Measurements from ENCODE around the gene PELI2.

PELI2 gene

GRCh38 chr14:56117765-56118610 lies at the start of gene PELI2:
TSS of gene PELI2 (plus strand) at chr14:56118411. CDS start at chr14:56118661, 250 bp downstream.
- DNase-seq (ENCODE audit: low read depth), result peak; percentile 59

- DNase-seq (ENCODE audit: low read depth), result no peak
These were observed 44.4 kb upstream of the PELI2 start for GRCh38 chr14:56073799-56074198.

- DNase-seq (ENCODE audit: low read depth), result no peak
These were observed 42.9 kb upstream of the PELI2 start for GRCh38 chr14:56075301-56075700.

GRCh38 chr14:56081139-56081538 lies 37.1 kb upstream of the PELI2 start:
- no peak for DNase-seq (ENCODE audit: low read depth)

GRCh38 chr14:56082880-56083279 lies 35.3 kb upstream of the PELI2 start:
- no peak for DNase-seq (ENCODE audit: low read depth)

- no peak for DNase-seq (ENCODE audit: low read depth)
These were observed 32.7 kb upstream of the PELI2 start for GRCh38 chr14:56085471-56085870.

- DNase-seq (ENCODE audit: low read depth), result no peak
These were observed 30.3 kb upstream of the PELI2 start for GRCh38 chr14:56087671-56088471.

GRCh38 chr14:56088941-56089340 lies 29.3 kb upstream of the PELI2 start:
- DNase-seq (ENCODE audit: low read depth), result no peak

GRCh38 chr14:56092763-56093162 lies 25.4 kb upstream of the PELI2 start:
- no peak for DNase-seq (ENCODE audit: low read depth)

GRCh38 chr14:56094076-56094475 lies 24.1 kb upstream of the PELI2 start:
- no peak for DNase-seq (ENCODE audit: low read depth)

GRCh38 chr14:56098021-56098420 lies 20.2 kb upstream of the PELI2 start:
- DNase-seq (ENCODE audit: low read depth), result no peak

- DNase-seq (ENCODE audit: low read depth), result no peak
These were observed 19.0 kb upstream of the PELI2 start for GRCh38 chr14:56099081-56099797.

- DNase-seq (ENCODE audit: low read depth), result no peak
These were observed 17.7 kb upstream of the PELI2 start for GRCh38 chr14:56100556-56100955.

- no peak for DNase-seq (ENCODE audit: low read depth)
These were observed 15.3 kb upstream of the PELI2 start for GRCh38 chr14:56102941-56103340.

GRCh38 chr14:56107615-56108014 lies 10.6 kb upstream of the PELI2 start:
- DNase-seq (ENCODE audit: low read depth), result no peak

- DNase-seq (ENCODE audit: low read depth), result no peak
These were observed 10.2 kb upstream of the PELI2 start for GRCh38 chr14:56108057-56108456.

GRCh38 chr14:56112781-56113180 lies 5.4 kb upstream of the PELI2 start:
- DNase-seq (ENCODE audit: low read depth), result no peak

GRCh38 chr14:56115334-56115870 lies 2.8 kb upstream of the PELI2 start:
- DNase-seq (ENCODE audit: low read depth), result no peak

GRCh38 chr14:56115976-56116893 lies 2.0 kb upstream of the PELI2 start:
- no peak for DNase-seq (ENCODE audit: low read depth)

- peak; percentile 13 for DNase-seq (ENCODE audit: low read depth)
These were observed 485 bp downstream of the PELI2 start for GRCh38 chr14:56118611-56119181.
